OCI-LY3 (cell line): ENCODE measurements around the gene COL20A1.

Source experiments
- EZH2phosphoT487 ChIP-seq: fragments of 200-600 bp; shearing (Covaris generic); IDR thresholded peaks from 2 replicates; pipeline ENCODE4 v1.6.1; 2018; ENCODE audit warnings: antibody characterized with exemption, mixed run types, low read depth
- TF ChIP-seq, protein P1 (sequence below): fragments of 200-600, 300-600 bp; sonication (generic); IDR thresholded peaks from 2 replicates; pipeline ENCODE4 v1.5.1; 2014; ENCODE audit warnings: antibody characterized with exemption, low read length, low read depth

DNA sequence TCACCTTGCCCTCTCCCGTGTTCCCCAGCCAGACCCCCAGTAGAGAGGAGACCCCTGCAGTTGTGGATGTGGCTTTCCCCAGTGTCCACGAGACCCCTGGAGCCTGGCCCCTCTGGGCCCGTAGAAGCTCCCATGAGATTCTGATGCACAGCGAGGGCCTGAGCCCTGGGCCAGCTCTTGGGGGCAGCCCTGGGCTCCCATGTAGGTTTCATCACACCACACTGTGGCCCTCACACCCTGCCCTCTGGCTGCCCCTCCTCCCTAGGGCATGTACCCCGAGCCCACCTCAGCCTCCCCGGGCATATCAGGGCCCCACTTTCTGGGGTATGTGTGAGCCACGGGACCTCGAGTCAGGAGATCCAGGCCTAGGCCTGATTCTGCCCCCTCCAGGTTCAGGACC, 75.2 kb downstream of the COL20A1 start:
- TF ChIP-seq, protein P1, sequence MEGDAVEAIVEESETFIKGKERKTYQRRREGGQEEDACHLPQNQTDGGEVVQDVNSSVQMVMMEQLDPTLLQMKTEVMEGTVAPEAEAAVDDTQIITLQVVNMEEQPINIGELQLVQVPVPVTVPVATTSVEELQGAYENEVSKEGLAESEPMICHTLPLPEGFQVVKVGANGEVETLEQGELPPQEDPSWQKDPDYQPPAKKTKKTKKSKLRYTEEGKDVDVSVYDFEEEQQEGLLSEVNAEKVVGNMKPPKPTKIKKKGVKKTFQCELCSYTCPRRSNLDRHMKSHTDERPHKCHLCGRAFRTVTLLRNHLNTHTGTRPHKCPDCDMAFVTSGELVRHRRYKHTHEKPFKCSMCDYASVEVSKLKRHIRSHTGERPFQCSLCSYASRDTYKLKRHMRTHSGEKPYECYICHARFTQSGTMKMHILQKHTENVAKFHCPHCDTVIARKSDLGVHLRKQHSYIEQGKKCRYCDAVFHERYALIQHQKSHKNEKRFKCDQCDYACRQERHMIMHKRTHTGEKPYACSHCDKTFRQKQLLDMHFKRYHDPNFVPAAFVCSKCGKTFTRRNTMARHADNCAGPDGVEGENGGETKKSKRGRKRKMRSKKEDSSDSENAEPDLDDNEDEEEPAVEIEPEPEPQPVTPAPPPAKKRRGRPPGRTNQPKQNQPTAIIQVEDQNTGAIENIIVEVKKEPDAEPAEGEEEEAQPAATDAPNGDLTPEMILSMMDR = no peak
- no peak for TF ChIP-seq EZH2phosphoT487
